GM13977 (cell line): ENCODE results near the gene ZNF782.
A peak's percentile ranks its signal among the peaks of the same experiment; 100 is the strongest.

Source experiments
- DNase-seq: peaks from one replicate; pipeline ENCODE4 v3.0.0; 2012; ENCODE audit warnings: low spot score
- in situ Hi-C: fragments of 300-500 bp; cut with MboI; formaldehyde crosslinking; loops from one replicate; pipeline ENCODE4 v1.12.0; 2022; ENCODE audit warnings: low sequenced_read_pairs, low pct_unique_long_range_greater_than_20kb, mixed read lengths, inconsistent platforms; ENCODE audit not compliant: unreplicated experiment
- TF ChIP-seq, protein P1 (sequence below): IDR thresholded peaks from 2 replicates; pipeline ENCODE4 v1.5.1; 2012; ENCODE audit warnings: mild to moderate bottlenecking, control low read depth; ENCODE audit not compliant: insufficient read depth; ENCODE audit errors: extremely low read depth, missing control alignments

Gene ZNF782

DNA sequence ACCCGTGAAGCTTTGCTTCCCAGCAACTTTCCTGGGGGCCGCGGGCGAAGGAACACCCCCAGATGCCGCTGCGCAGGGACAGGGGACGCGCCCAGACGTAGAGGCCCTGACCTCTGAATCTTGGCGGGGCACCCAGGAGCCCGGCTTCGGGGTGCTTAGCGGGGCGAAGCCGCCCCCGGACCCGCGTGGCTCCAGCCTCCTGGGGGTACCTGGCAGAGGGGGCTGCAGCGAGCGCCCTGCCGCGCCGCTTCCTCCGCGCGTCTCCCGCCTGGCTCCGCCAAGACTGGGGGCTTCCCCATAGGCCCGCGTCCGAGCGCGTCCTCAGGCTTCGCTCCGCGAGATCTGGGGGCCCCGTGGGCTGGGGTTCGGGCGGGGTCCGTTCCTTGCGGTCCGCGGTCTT, 23.0 kb upstream of the ZNF782 start:
- in situ Hi-C loops: no loop called here
- DNase-seq: no peak
- TF ChIP-seq, protein P1, sequence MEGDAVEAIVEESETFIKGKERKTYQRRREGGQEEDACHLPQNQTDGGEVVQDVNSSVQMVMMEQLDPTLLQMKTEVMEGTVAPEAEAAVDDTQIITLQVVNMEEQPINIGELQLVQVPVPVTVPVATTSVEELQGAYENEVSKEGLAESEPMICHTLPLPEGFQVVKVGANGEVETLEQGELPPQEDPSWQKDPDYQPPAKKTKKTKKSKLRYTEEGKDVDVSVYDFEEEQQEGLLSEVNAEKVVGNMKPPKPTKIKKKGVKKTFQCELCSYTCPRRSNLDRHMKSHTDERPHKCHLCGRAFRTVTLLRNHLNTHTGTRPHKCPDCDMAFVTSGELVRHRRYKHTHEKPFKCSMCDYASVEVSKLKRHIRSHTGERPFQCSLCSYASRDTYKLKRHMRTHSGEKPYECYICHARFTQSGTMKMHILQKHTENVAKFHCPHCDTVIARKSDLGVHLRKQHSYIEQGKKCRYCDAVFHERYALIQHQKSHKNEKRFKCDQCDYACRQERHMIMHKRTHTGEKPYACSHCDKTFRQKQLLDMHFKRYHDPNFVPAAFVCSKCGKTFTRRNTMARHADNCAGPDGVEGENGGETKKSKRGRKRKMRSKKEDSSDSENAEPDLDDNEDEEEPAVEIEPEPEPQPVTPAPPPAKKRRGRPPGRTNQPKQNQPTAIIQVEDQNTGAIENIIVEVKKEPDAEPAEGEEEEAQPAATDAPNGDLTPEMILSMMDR: no peak

- peak; percentile 82 for DNase-seq
- TF ChIP-seq, protein P1: peak; percentile 34
- in situ Hi-C loops: no loop called here
Measured at GRCh38 chr9:96875461-96876142, 21.3 kb upstream of the ZNF782 start.

DNA sequence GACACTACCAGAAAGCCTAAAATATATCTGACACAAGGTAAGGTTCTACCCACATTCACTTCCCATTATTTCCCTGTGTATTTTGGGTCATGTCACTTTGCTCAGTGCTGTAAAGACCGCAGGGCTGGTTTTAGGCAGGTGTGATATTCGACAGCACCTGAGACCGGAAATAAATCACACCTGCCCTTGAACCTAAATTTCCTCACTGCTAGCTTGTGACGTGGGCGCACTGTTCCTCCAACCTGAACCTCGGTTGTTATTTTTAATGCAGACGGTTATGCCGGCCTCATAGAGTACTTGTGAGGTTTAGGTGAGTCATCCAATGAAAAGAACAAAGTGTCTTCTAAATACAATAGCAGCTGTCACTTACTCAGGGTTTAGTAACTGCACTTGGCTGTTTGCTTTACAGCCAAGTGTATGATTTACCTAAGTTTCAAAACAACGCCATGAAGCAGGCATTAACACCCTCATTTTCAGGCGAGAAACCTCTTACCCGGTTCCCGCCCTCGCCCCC, 20.7 kb upstream of the ZNF782 start:
- peak; percentile 81 for DNase-seq
- TF ChIP-seq, protein P1: no peak
- in situ Hi-C loops: loop anchor here (25.0 kb wide), 3 partner anchors 237 to 737 kb away; no protein-coding TSS in a partner anchor

- no peak for DNase-seq
- TF ChIP-seq, protein P1: no peak
- in situ Hi-C loops: loop anchor here (25.0 kb wide), 3 partner anchors 238 to 738 kb away; no protein-coding TSS in a partner anchor
Measured at GRCh38 chr9:96874201-96874785, 20.0 kb upstream of the ZNF782 start.

DNA sequence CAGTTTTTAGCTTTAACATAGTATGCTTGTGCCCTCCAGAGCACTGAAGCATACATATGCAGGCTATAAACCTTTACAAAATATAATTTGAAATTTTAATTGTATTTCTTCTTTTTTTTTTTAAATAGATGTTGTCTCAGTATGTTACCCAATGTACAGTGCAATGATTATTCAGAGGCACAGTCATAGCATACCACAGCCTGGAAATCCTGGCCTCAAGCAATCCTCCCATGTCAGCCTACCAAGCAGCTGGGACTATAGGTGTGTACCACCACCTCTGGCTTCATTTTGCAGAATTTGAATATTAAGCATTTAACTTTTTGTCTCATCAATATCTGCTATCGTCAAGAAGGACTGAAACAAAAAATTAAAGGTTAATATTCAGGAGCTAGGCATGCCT, 16.9 kb upstream of the ZNF782 start:
- in situ Hi-C loops: loop anchor here (25.0 kb wide), 3 partner anchors 241 to 741 kb away; no protein-coding TSS in a partner anchor
- no peak for DNase-seq

DNA sequence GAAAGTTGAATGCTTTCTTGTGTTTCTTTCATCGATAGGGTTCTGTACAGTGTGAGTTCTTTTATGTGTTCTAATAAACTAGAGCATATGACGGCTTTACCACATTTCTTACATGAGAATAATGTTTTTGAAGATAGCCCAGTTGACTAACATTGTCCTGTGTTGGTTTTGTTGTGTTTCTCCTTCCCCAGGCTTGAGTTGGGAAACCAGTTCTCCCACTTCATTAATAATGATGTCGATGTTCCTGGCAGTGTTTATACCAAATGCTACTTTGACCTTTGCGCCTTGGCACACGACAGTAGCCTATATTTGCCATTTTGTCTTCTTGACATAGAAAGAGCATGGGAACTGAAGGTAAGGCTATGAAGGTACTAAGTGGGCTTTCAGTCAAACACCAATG, 14.4 kb upstream of the ZNF782 start:
- DNase-seq: no peak
- TF ChIP-seq, protein P1: no peak
- in situ Hi-C loops: loop anchor here (25.0 kb wide), 3 partner anchors 244 to 744 kb away; no protein-coding TSS in a partner anchor

More for the DNA sequence above, 16.9 kb upstream of the ZNF782 start:
- TF ChIP-seq, protein P1: no peak
